Stimulated activated CD8-positive, alpha-beta memory T cell treated with anti-CD3 and anti-CD28 coated beads, Interleukin-15, amount 100 ng/mL, for 48 hours (primary cell): ENCODE data around the gene ALDH8A1.
A peak's percentile ranks its signal among the peaks of the same experiment; 100 is the strongest.
"Not testable (repeated sequence)": the region's sequence is repeated elsewhere in the genome, so short reads cannot be mapped to it uniquely, and the experiment has no call there.

Experiments used
- DNase-seq, 2 donors: peaks; one replicate each; pipeline ENCODE4 v3.0.0-alpha.2; 2020; ENCODE audit warnings: low read depth in 2 of 2

Gene ALDH8A1

DNA sequence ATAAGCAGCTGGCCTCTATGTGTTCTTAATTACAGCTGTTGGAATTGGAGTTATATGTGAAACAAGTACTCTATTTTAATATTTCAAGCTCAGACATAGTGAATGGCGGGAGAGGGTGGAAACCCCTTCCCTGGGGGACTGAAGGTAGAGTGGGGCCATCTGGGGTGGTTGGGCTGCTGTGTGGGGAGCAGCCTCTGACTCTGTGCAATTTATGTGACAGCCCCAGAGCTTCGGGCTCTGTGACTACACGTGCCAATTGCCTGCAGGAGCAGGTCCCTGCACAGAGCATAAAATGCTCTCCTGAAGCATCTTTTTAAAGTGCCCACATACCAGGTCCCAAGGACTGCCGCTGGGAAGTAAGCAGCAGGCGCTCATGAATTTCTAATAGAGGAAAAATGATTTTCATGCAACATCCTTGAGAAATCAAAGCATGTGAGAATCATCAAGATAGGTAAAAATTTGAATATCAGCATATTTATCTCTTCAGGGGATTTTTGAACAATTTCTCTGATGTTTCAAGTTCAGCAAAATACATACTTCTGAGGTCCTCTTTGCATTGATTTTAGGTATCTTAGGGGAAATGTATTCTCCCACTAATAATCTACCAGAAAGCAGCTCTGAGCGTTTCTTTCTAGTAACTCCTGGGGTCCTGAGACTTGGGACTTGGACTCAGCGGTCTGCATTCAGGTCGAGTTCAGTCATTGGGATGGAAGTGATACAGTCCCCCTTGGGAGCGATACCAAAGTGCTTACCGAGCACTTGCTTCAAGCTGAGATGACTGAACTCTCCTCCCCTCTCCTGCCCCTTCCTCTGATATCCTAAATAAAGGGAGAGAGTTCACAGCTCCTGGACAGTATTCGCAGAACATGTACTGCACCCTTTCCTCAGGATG, 40.0 kb downstream of the ALDH8A1 start:
- DNase-seq: no peak

DNA sequence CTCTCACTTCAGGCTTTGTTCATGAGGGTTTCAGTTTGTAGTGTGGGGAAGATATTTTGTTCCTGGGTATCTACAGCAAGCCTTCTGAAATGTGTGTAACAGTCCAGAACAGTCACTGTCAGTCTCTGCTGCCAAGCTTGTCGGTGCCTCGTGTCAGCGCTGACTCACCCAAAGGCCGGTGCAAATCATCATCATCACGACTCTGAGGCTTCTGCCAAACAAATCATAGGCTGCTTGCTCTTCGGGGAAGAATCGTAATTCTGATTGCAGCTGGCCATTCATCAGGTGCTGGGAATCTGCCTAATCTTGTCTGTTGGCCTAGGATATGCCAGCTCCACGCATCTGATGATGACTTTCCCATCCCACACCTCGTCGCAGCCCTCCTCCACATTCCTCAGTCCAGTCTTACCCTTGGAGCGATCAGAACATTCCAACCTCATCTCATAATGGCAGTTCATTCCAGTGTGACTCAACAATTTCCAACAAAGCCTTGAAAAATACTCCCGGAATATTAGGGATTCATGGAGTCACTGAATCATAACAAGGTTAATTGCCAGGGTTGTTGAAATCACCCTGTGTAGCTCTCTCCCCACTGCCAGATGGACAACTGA, 40.9 kb downstream of the ALDH8A1 start:
- peak in 1 of 2 donors; percentile 8 for DNase-seq

DNA sequence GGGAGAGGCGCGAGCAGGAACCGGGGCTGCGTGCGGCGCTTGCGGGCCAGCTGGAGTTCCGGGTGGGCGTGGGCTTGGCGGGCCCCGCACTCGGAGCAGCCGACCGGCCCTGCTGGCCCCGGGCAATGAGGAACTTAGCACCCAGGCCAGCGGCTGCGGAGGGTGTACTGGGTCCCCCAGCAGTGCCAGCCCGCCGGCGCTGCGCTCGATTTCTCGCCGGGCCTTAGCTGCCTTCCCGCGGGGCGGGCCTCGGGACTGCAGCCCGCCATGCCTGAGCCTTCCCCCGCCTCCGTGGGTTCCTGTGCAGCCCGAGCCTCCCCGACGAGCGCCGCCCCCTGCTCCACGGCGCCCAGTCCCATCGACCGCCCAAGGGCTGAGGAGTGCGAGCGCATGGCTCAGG, 45.2 kb downstream of the ALDH8A1 start:
- not testable (repeated sequence) for DNase-seq

DNA sequence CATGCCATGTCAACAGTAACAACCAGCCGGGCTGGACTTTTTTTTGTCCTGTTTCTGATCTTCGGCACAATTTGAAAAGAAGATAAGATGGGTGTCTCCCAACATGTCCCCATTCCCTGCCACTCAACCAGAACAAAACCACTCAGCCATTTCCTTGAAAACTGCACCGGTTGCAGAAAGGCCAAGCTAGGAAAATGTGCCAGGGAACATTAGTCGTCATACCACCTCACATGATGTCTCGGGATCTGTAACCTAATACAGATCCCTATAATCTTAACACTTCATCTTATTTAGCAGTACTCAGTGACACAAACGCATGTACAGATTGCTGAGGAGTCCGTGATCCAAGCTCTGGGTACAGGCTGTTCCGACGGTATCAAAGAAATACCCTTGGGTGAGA, 46.5 kb downstream of the ALDH8A1 start:
- no peak for DNase-seq

DNA sequence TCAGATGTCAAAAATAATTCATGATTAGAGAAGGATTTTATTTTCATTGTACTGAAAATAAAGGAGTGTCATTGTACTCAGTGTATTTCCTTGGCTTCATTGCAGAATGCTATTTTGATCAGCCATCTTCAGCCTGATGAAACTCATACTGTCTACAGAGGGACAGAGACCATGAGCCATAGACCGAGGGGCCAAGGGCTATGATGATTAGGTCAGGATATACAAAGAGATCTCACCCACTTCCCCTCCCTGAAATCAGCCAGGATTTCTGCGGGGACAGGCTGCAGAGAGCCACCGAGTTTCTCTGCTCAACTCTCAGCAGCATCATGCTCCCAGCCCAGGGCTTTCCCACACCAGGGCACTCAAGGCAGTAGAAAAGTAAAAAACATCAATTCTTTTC, 47.0 kb downstream of the ALDH8A1 start:
- DNase-seq: no peak

DNA sequence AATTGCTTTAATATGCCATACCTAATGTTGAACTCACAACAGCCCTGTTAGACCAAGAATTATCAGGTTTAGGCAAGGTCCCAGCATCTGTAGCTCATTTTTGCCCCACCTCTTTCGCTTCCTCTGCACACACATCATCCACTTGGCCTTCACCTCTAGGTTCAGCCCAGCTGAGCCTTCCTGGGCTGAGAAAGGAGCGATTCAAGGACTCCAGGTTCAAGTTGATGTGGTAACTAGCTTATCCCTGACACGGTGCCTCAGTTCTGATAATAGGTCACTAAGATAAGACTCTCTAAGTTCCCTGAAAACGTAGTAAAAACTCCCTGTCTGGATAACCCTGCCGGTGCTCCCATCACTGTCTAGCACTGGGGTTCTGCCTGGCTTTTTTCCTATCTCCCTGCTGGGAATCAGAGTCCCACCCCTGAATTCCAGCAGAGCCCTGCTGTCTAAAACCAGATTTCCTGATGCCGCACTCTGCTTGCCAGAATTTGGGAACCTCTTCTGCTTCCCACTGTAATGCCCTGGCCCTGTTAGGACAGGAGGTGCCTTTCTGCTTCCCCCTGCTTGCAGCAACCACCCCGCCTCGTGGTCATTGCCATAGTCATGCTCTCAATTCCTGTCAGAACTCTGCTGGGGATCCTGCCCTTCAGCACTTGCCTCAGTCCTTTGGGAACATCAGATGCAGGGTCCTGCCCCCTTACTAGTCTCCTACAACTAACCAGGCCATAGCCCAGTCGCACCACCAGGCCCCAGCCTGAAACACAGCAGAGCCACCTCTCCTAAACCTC, 47.6 kb downstream of the ALDH8A1 start:
- no peak for DNase-seq

DNA sequence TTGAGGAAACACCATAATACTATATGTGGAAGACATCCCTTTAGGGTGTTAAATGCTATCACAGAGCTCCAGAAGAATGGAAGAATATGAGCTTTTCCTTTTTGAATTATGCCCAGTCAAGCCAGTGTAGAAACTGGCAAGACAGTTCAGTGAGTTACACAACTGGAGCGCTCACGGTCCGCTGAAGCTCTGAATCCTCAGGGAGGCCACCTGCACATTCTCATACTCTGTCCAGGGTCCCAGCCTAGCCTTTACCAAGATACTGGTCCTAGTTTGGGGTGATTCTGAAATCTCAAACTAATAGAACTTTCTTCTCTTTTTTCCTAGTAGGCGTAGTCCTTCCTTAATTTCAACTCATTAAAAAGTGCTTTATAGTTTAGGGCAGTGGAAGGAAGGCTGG, 51.3 kb downstream of the ALDH8A1 start:
- no peak for DNase-seq

DNA sequence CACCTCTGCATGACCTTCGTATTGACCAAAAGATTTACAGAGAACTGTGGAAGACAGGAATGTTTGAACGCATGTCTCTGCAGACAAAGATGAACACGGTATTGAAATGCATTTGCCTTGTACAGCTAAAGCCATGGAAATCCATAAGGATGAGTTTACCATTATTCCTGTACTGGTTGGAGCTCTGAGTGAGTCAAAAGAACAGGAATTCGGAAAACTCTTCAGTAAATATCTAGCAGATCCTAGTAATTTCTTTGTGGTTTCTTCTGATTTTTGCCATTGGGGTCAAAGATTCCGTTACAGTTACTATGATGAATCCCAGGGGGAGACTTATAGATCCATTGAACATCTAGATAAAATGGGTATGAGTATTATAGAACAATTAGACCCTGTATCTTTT, 51.7 kb downstream of the ALDH8A1 start:
- not testable (repeated sequence) for DNase-seq

DNA sequence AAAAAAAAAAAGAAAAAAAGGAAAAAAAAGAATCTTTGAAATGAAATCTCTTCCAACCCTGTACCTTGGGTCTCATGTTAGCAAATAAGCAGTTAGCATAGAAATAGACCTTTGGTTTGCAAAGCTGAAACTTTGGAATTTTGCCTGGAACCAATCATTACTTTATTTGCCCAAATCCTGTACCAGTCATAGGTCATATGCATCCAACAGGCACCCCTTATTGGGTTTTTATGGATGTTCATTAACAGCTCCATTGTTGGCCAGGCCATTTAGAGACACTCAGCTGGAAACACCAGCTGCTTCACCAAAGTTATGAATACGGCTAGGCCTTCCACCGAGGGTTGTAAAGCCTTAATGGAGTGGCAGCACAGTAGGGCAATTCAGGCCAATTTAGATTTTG, 53.0 kb downstream of the ALDH8A1 start:
- no peak for DNase-seq

DNA sequence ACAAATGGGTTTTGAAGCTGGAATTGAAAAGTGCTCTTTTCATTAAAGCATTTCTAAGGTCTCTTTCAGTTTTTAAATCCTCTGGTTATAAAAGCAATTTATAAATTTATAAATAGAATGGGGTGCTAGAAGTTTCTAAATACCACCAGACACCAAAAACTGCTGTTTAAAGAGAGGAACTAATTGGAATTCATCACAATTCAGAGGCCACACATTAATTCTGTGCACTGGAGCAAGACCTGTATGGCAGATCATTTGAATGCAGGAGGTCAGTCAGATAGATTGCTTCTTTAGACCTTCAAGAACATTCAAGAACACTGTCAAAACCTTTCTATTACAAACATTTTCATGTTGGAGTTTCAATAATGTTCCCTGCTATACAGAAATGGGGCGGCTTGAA, 55.1 kb downstream of the ALDH8A1 start:
- no peak for DNase-seq

DNA sequence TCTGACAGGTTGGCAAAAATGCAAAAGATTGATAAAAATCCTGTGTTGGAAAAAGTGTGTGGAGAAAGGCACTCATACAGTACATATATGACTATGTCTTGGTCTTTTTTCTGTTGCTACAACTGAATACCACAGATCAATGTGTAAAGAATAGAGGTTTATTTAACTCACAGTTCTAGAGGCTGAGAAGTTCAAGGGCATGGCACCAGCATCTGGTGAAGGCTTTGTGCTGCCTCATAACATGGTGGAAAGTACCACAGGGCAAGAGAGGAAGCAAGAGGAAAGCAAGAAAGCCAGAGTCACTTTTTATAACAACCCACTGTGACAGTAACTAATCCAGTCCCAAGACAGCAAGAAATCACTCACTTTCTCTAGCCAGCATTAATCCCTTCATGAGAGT, 57.5 kb downstream of the ALDH8A1 start:
- no peak for DNase-seq

DNA sequence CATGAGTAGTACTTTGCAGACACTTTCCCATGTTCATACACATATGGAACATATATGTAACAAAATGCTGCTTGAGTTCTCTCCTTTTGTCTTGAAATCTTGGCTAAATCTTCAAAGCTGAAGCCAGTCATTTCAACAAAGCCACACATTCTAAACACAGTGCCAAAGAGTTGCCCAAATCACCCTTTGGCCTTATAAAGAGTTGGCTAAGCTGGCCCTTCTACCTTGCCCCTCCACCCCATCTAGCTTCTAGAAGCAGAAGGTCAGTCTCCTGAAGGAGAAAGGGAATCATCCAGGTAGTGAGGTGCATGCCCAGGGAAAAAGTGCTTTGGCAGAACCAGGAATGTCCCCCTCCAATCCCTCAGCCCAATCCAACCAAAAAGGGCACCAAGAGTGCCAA, 58.3 kb downstream of the ALDH8A1 start:
- no peak for DNase-seq

DNA sequence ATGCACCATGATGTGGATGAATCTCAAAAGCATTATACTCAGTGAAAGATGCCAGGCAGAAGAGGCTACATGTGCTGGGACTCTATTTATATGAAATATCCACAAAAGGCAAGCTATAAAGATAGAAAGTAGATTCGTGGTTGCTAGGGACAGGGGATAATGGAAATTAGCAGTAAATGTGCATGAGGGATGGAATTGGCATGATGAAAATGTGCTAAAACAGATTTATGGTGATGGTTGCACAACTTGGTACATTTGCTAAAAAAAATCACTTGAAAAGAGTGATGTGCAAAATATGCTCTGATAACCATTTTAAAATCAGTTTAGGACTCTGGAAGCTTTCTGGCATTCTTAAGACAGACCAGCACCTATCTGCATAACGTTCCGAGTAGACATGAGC, 61.6 kb downstream of the ALDH8A1 start:
- DNase-seq: no peak

DNA sequence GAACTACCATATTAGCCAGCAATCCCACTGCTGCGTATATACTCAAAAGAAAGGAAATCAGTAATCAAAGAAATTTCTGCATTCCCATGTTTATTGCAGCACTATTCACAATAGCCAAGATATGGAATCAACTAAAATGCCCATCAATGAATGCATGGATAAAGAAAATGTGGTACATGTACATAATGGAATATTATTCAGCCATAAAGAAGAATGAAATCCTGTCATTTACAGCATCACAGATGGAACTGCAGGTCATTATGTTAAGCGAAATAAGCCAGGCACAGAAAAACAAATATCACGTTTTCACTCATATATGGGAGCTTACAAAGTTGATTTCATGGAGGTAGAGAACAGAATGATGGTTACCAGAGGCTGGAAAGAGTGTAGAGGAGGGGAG, 65.1 kb downstream of the ALDH8A1 start:
- DNase-seq: no peak

DNA sequence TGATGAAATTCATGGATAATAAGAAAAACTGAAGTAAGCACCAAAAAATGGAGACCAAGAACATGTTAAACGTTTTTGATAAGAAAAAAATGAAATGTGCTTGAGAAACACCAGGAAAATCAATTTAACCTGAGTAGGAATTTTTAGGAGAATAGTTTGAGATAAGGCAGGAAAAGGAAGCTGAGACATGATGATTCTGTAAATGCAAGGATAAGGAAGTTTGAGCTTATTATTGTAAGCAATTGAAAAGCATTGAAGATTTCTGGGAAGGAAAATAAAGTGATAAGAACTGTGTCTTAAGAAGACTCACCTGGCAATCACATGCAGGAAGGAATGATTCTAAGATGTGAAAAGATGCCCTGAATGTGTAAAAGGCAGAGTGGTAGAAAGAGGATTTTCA, 66.6 kb downstream of the ALDH8A1 start:
- DNase-seq: no peak

DNA sequence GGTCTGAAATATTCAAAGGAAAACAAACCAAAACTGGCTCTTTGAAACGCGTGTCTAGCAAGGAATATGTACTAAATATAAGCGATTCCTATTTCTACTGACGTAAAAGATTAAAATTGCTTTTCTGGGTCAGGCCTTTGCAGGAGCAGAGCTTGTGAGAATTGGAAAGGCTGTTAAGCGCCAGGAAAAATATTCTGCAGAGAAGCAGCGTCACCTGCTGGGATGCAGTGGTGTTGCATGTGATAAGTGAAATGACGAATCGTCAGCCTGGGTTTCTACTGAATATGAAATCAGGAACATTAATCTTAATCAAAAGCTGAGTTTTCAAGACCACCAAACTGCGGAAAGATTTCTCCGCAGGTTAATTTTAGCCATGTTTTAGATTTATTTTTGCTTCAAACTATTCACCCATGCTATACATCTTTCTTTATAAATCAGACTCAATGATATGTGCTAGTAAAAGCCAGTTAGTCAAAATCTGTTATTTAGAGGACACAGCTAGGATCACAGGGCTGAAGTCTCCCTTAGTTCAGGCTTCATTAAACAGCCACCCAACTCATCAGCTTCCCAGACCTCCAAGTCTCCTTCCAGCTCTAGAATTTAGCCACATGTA, 67.4 kb downstream of the ALDH8A1 start:
- DNase-seq: no peak

DNA sequence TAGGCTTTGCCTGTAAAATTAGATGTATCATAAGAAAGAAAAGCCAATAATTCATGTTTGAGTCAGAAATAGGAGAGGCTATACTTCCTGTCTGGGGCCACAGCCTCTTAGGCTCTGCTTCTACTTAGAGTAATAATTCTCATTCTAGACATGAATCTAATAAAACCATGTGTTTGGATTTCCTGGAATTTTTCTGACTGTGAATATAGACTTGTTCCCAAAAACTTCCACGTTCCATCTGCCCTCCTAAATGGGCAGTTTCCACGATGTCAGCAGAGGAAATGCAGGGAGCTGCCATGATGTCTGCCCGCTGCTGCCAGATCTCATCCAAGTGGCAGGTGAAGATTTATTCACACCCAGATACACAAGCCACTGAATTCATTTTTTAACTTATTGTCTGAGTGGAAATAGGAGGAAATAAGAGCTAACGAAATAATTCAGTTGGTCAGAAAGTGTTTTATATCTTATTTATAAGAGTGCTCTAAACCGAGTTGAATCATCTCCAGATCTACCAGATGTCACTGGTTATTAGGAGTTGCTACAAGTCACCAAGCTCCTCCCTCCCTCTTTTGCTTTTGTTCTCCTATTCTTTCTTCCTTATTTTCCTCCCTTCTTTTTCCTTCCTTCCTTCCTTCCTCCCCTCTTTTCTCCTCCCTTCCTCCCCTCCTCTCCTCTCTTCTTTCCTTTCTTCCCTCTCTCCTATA, 69.3 kb downstream of the ALDH8A1 start:
- DNase-seq: no peak

DNA sequence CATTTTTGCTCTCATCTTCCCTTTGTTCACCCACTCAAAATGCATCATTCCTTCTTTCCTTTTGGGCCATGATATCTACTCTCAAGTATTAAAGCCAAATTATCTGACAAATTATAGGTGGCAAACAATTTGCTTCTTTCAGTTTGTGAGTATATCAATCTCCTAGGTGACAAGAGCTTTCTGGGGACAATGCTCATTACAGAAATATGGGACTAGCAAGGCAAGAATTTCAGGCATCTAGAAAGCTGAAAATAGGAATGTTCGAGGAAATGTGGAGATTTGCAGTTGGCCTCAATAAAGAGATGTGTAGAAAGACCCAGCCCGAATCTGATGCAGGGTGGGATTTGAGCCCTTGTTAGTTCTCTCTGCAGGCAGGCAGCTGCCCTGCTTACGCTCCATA, 71.8 kb downstream of the ALDH8A1 start:
- DNase-seq: no peak

DNA sequence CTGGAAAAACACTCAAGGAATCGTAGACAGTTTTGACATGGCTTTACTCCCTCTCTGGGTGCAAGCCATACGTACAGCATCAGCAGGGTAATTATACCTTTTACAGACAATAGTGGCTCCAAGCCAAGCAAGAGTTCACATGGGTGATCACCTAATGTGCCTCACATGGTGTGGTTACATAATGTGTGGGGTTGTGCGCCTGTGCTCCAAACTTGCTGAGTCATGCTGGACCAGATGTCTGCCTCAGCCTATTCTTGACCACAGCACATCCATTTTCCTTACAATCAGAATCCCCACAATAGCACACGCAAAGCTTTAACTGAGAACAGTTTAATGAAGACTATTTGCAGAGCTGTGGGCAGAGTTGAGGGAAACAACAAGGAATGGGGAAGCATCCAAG, 74.5 kb downstream of the ALDH8A1 start:
- no peak for DNase-seq

DNA sequence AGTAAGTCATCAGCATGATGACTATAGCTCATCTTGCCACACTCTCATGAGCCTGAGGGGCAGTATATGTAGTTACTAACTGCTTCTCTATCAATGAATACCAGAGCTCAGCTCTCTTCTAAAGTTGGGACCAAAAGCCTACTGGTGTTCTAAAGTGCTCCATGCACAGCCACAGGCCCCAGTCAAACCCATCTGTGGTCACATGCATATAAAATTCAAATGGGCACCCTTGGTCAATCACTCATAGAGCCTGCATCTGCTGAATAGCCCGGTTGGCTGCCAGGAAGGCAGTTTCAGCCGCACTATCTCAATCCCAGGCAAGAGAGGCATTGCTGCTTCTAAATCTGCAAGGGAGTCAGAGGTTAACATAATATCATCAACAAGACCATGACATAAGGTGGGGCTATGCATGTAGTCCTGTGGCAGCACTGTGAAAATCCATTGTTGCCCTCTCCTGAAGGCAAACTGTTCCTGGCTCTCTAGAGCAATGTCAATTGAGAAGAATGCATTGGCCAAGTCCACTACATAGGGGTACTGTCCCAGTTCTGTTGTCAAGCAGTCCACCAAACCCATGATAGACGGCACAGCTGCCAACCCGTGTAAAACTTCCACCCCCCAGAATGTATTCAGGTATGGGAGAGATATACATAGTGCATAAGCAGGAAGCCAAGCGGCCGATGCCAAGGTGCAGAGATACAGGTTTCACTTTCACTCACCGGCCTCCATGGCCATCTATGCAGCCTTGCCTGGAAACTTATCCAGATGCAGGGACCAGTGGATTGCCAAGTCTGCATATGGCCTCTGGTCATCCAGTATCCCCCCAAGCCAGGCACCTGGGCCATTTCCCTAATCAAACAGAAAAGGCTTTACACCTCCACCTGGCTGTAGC, 76.2 kb downstream of the ALDH8A1 start:
- DNase-seq: no peak
